ENCODE data around the gene AXIN2. TPM values are rescaled to one million over a fixed set of nuclear protein-coding genes. Genes with fewer than 3 reads are reported as not detected.
"Not testable (repeated sequence)": the region's sequence is repeated elsewhere in the genome, so short reads cannot be mapped to it uniquely, and the experiment has no call there.

Gene AXIN2
- total RNA-seq, 4 donors from 2014 or later = 17.2 to 63.4 (median 49.3) TPM

- no peak overlapping the region for H3K4me3 ChIP-seq
- peaks cover 5 to 39% (median 34%) of the 10 kb centered on the region in 4 donors for H3K4me1 ChIP-seq
- H3K36me3 ChIP-seq = no peaks in the 10 kb centered on the region
- TF ChIP-seq POLR2A (IDR thresholded peaks at IDR 0.05; ENCODE audit: low read depth) (no peak), CTCF (IDR thresholded peaks at IDR 0.05) (no peak), EP300 (IDR thresholded peaks at IDR 0.05) (no peak), POLR2AphosphoS5 (IDR thresholded peaks at IDR 0.05) (no peak)
- DNase-seq (ENCODE audit: extremely low spot score) = no peak
- 62% methylated on average over 8 of the region's 8 CpGs for WGBS
- H3K27ac ChIP-seq (replicated peaks in 1 of 4) = peak overlapping the region; percentile 79 to 91 (median 84)
- no peaks in the 10 kb centered on the region for H3K9me3 ChIP-seq
- no peaks in the 10 kb centered on the region for H3K27me3 ChIP-seq
- intact Hi-C loops (cut with DNase I) = no loop called here
Observed at GRCh38 chr17:65514082-65514481, 47.4 kb downstream of the AXIN2 start.

GRCh38 chr17:65511316-65511715 is 50.1 kb downstream of the AXIN2 start:
- TF ChIP-seq POLR2A (IDR thresholded peaks at IDR 0.05; ENCODE audit: low read depth) (no peak), EP300 (IDR thresholded peaks at IDR 0.05) (no peak), CTCF (IDR thresholded peaks at IDR 0.05) (no peak), POLR2AphosphoS5 (IDR thresholded peaks at IDR 0.05) (no peak)
- Histone ChIP-seq H3K27me3 (no peaks in the 10 kb centered on the region), H3K4me1 (peaks cover 3 to 25% (median 22%) of the 10 kb centered on the region in 4 donors), H3K4me3 (no peak overlapping the region), H3K9me3 (no peaks in the 10 kb centered on the region), H3K27ac (replicated peaks in 1 of 4) (no peak overlapping the region), H3K36me3 (no peaks in the 10 kb centered on the region)
- no peak for DNase-seq (ENCODE audit: extremely low spot score)
- intact Hi-C loops (cut with DNase I) = no loop called here
- 87% methylated on average over 3 of the region's 3 CpGs for WGBS

GRCh38 chr17:65509032-65509431 is 52.4 kb downstream of the AXIN2 start:
- no peak for DNase-seq (ENCODE audit: extremely low spot score)
- Histone ChIP-seq H3K9me3 (no peaks in the 10 kb centered on the region), H3K27ac (replicated peaks in 1 of 4) (no peak overlapping the region), H3K4me3 (no peak overlapping the region), H3K4me1 (peaks cover 0 to 10% (median 9%) of the 10 kb centered on the region in 4 donors), H3K36me3 (no peaks in the 10 kb centered on the region), H3K27me3 (no peaks in the 10 kb centered on the region)
- 46% methylated on average over 2 of the region's 2 CpGs for WGBS
- intact Hi-C loops (cut with DNase I) = no loop called here
- TF ChIP-seq POLR2AphosphoS5 (IDR thresholded peaks at IDR 0.05) (no peak), POLR2A (IDR thresholded peaks at IDR 0.05; ENCODE audit: low read depth) (no peak), CTCF (IDR thresholded peaks at IDR 0.05) (no peak), EP300 (IDR thresholded peaks at IDR 0.05) (no peak)

DNA sequence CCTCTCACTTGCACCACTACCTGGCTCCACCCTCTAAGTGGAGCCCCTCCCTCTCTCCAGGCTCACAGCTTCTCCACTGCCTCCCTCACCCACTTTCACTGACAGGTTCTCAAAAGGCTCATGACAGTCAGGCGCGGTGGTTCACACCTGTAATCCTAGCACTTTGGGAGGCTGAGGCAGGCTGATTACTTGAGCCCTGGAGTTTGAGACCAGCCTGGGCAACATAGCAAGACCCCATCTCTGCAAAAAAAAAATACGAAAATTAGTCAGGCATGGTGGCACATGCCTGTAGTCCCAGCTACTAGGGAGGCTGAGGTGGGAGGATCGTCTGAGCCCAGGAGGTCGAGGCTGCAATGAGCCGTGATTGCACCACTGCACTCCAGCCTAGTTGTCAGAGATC is 56.8 kb downstream of the AXIN2 start:
- H3K27me3 ChIP-seq; H3K27ac ChIP-seq (replicated peaks in 1 of 4); H3K4me3 ChIP-seq; intact Hi-C loops (cut with DNase I); H3K9me3 ChIP-seq; H3K36me3 ChIP-seq; DNase-seq (ENCODE audit: extremely low spot score): not testable (repeated sequence)
- 81% methylated on average over 6 of the region's 6 CpGs for WGBS
- peaks cover 0 to 10% (median 8%) of the 10 kb centered on the region in 4 donors for H3K4me1 ChIP-seq

DNA sequence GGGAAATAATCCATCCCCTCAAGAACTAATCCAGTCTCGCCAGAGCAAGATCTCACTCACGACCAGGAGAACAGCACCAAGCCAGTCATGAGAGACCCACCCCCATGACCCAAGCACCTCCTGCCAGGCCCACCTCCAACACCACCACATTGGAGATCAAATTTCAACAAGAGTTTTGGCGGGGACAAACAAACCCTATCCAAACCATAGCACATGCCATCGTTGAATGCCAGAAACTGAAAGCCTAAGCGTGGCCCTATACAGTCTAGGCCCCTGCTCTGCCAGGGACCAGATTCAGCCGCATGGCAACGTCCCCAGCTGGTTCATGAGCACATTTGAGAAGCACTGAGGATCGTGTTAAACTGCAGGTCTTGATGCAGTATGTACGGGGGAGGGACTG is 57.3 kb downstream of the AXIN2 start:
- Histone ChIP-seq H3K27me3 (no peaks in the 10 kb centered on the region), H3K4me3 (no peak overlapping the region)
- whole genome bisulfite sequencing = 86% methylated on average over 9 of the region's 9 CpGs

More for the DNA sequence above, 57.3 kb downstream of the AXIN2 start:
- DNase-seq (ENCODE audit: extremely low spot score) = no peak
- Histone ChIP-seq H3K36me3 (no peaks in the 10 kb centered on the region), H3K4me1 (peaks cover 0 to 10% (median 8%) of the 10 kb centered on the region in 4 donors), H3K27ac (replicated peaks in 1 of 4) (no peak overlapping the region), H3K9me3 (no peaks in the 10 kb centered on the region)
- TF ChIP-seq POLR2AphosphoS5 (IDR thresholded peaks at IDR 0.05) (no peak), EP300 (IDR thresholded peaks at IDR 0.05) (no peak), CTCF (IDR thresholded peaks at IDR 0.05) (no peak), POLR2A (IDR thresholded peaks at IDR 0.05; ENCODE audit: low read depth) (no peak)
- intact Hi-C loops (cut with DNase I) = no loop called here

All from esophagus muscularis mucosa (tissue), 4 donors.